NCI-H526 treated with DMSO at 0.1 percent for 48 hours (cell line): Measurements from ENCODE around the gene TFAP2A.
A peak's percentile ranks its signal among the peaks of the same experiment; 100 is the strongest.

Source experiments
- DNase-seq: peaks from one replicate; lab custom pipeline; 2025; lab: John Stamatoyannopoulos, UW

The TFAP2A gene

GRCh38 chr6:10412461-10413261 is 2.2 kb downstream of the TFAP2A start:
- peak; percentile 60 for DNase-seq

GRCh38 chr6:10411971-10412460 is 2.9 kb downstream of the TFAP2A start:
- peak; percentile 68 for DNase-seq

GRCh38 chr6:10411131-10411970 is 3.5 kb downstream of the TFAP2A start:
- DNase-seq = no peak

GRCh38 chr6:10410207-10411050 is 4.4 kb downstream of the TFAP2A start:
- no peak for DNase-seq

- no peak for DNase-seq
Observed at GRCh38 chr6:10409731-10410206, 5.1 kb downstream of the TFAP2A start.

- no peak for DNase-seq
Observed at GRCh38 chr6:10409233-10409721, 5.6 kb downstream of the TFAP2A start.

- DNase-seq = no peak
Observed at GRCh38 chr6:10408457-10408856, 6.4 kb downstream of the TFAP2A start.

- no peak for DNase-seq
Observed at GRCh38 chr6:10407674-10408054, 7.2 kb downstream of the TFAP2A start.

GRCh38 chr6:10407018-10407673 is 7.7 kb downstream of the TFAP2A start:
- peak; percentile 92 for DNase-seq

- DNase-seq = no peak
Observed at GRCh38 chr6:10406556-10406955, 8.3 kb downstream of the TFAP2A start.

- DNase-seq = no peak
Observed at GRCh38 chr6:10405513-10405900, 9.4 kb downstream of the TFAP2A start.

- DNase-seq = no peak
Observed at GRCh38 chr6:10404799-10405512, 9.9 kb downstream of the TFAP2A start.

- DNase-seq = peak; percentile 99
Observed at GRCh38 chr6:10404107-10404798, 10.6 kb downstream of the TFAP2A start.

GRCh38 chr6:10403385-10404106 is 11.3 kb downstream of the TFAP2A start:
- DNase-seq = no peak

- no peak for DNase-seq
Observed at GRCh38 chr6:10402648-10403311, 12.1 kb downstream of the TFAP2A start.

GRCh38 chr6:10401632-10402223 is 13.1 kb downstream of the TFAP2A start:
- DNase-seq = no peak

GRCh38 chr6:10401004-10401536 is 13.8 kb downstream of the TFAP2A start:
- DNase-seq = no peak

- no peak for DNase-seq
Observed at GRCh38 chr6:10400330-10400729, 14.5 kb downstream of the TFAP2A start.
